Activated CD4-positive, alpha-beta T cell treated with anti-CD3 and anti-CD28 coated beads, Interleukin-2, amount 50 U/mL, for 24 hours (primary cell): Measurements from ENCODE around the gene ZDBF2.
"Not testable (repeated sequence)": the region's sequence is repeated elsewhere in the genome, so short reads cannot be mapped to it uniquely, and the experiment has no call there.

Source experiments
- DNase-seq, 2 donors: peaks; one replicate each; pipeline ENCODE4 v3.0.0-alpha.2; 2020; ENCODE audit warnings: low read depth in 1 of 2, low spot score in 1 of 2

The ZDBF2 gene

GRCh38 chr2:206259376-206260187 lies 14.9 kb upstream of the ZDBF2 start:
- DNase-seq = no peak

GRCh38 chr2:206260188-206261012 lies 14.1 kb upstream of the ZDBF2 start:
- DNase-seq = no peak

GRCh38 chr2:206263959-206264603 lies 10.4 kb upstream of the ZDBF2 start:
- DNase-seq = no peak

- no peak for DNase-seq
Observed at GRCh38 chr2:206266130-206267125, 8.0 kb upstream of the ZDBF2 start.

- no peak for DNase-seq
Observed at GRCh38 chr2:206267567-206267966, 6.9 kb upstream of the ZDBF2 start.

GRCh38 chr2:206271065-206271464 lies 3.4 kb upstream of the ZDBF2 start:
- DNase-seq = no peak

GRCh38 chr2:206273905-206274304 lies 558 bp upstream of the ZDBF2 start:
- DNase-seq = no peak

GRCh38 chr2:206275312-206276055 lies 1.0 kb downstream of the ZDBF2 start:
- no peak for DNase-seq

GRCh38 chr2:206276169-206276942 lies 1.9 kb downstream of the ZDBF2 start:
- no peak for DNase-seq

GRCh38 chr2:206277503-206277902 lies 3.0 kb downstream of the ZDBF2 start:
- no peak for DNase-seq

GRCh38 chr2:206282746-206283145 lies 8.3 kb downstream of the ZDBF2 start:
- no peak for DNase-seq

GRCh38 chr2:206287197-206287596 lies 12.7 kb downstream of the ZDBF2 start:
- no peak for DNase-seq

GRCh38 chr2:206289391-206289790 lies 14.9 kb downstream of the ZDBF2 start:
- DNase-seq = no peak

GRCh38 chr2:206296128-206296527 lies 21.7 kb downstream of the ZDBF2 start:
- DNase-seq = no peak

- not testable (repeated sequence) for DNase-seq
Observed at GRCh38 chr2:206299608-206300007, 25.1 kb downstream of the ZDBF2 start.

GRCh38 chr2:206305523-206306245 lies 31.2 kb downstream of the ZDBF2 start:
- DNase-seq = no peak

- no peak for DNase-seq
Observed at GRCh38 chr2:206311026-206311425, 36.6 kb downstream of the ZDBF2 start.

- no peak for DNase-seq
Observed at GRCh38 chr2:206316141-206316540, 41.7 kb downstream of the ZDBF2 start.
